Prostate gland (tissue), 2 donors: Measurements from ENCODE around the gene AOC2. TPM values are rescaled to one million over a fixed set of nuclear protein-coding genes. Genes with fewer than 3 reads are reported as not detected.

Source experiments
- DNase-seq: peaks from one replicate; pipeline ENCODE4 v3.0.0-alpha.2; 2019; ENCODE audit warnings: low spot score
- H3K27ac ChIP-seq, 2 donors: fragments of 200-600 bp; sonication (generic); 2 replicates each; pipeline ENCODE4 v1.5.1; 2017 to 2019
- H3K27me3 ChIP-seq: fragments of 200-600 bp; sonication (generic); replicated peaks from 2 replicates; pipeline ENCODE4 v1.5.1; 2019; ENCODE audit not compliant: insufficient read depth
- H3K36me3 ChIP-seq, 2 donors: fragments of 200-600 bp; sonication (generic); 1 replicate in 1 of 2; 2 replicates in 1 of 2; pipeline versions ENCODE4 v1.5.1 to v1.8.1; 2017 to 2019
- H3K4me1 ChIP-seq: fragments of 200-600 bp; sonication (generic); replicated peaks from 2 replicates; pipeline ENCODE4 v1.5.1; 2019
- H3K4me3 ChIP-seq, 2 donors: fragments of 200-600 bp; sonication (generic); 2 replicates each; pipeline ENCODE4 v1.5.1; 2017 to 2019
- H3K9me3 ChIP-seq: fragments of 200-600 bp; sonication (generic); 2 replicates; pipeline ENCODE4 v1.5.1; 2017
- CTCF ChIP-seq, 4 experiments: fragments of 200-600 bp in 2 of 4; fragments of 450-650 bp in 2 of 4; sonication (generic) in 2 of 4; IDR thresholded peaks; 1 replicate in 3 of 4; 2 replicates in 1 of 4; pipeline ENCODE4 v1.5.1; 2016 to 2019; ENCODE audit warnings: antibody characterized with exemption in 4 of 4, mild to moderate bottlenecking in 2 of 4, moderate library complexity in 2 of 4
- POLR2A ChIP-seq: fragments of 450-650 bp; IDR thresholded peaks from one replicate; pipeline ENCODE4 v1.6.1; 2016; ENCODE audit warnings: antibody characterized with exemption, mild to moderate bottlenecking
- POLR2AphosphoS5 ChIP-seq: sonication (generic); formaldehyde crosslinking; IDR thresholded peaks from one replicate; pipeline ENCODE4 v1.6.1; 2017; ENCODE audit warnings: antibody characterized with exemption
- WGBS: methylation state at CpG from one replicate; pipeline ENCODE4 v1.1.5; 2018; 5-methylcytosine and 5-hydroxymethylcytosine counted together
- intact Hi-C: fragments of 100-400 bp; cut with DNase I; formaldehyde crosslinking; loops from one replicate; pipeline ENCODE4 v1.14.2; 2022
- total RNA-seq, 2 donors: library from RNA; depleted of rRNA; stranded (reverse); fragments of >200 nt; gene quantifications; one replicate each; pipeline ENCODE4 v1.1.0, GENCODE V29; 2016

AOC2 gene
- total RNA-seq, 2 donors from 2014 or later: 0.27 to 4.9 TPM

DNA sequence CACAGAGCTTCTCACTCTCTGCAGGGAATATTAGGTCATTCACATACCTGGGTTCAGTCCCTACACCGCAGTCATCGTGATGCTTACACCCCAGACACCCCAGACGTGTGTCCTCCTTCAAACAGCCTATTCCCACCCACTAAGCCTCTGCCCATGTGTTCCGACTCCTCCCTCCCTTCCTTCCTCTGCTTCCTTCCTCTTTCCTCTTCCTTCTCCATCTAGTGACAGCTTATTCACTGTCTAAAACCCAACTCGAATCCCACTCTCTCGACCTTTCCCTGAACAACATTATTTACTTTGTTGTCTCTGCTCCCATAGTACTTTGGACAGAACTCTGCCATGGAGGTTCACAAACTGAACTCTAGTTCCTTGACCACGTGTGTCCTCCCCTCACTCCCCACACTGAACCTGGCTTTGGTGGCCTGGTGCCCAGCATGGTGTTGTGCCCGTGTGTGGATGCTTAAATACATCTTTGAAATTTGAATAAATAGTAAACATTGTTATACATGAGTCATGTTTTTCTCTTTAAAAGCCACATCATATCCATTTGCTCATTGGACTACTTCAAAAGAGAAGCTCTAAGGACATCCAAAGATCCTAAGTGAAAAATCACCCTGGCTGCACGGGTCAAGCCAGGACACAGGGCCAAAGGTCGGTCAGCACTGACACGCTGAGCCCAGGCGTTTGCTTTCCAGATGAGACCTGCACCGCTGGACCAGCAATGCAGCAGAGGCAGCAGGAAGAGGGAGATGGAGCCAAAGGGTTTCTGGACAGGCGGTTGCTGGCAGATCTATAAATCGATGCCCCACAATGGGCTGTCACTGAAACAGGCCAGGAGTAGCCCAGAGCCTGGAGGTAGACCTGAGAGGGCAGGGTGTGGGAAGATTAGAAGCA lies 42.1 kb downstream of the AOC2 start:
- 57% methylated on average over 15 of the region's 15 CpGs for WGBS
- TF ChIP-seq CTCF (IDR thresholded peaks at IDR 0.05): no peak
- no peak for TF ChIP-seq POLR2A
- no peak for TF ChIP-seq POLR2AphosphoS5
- Histone ChIP-seq H3K27ac (no peak overlapping the region), H3K4me3 (no peak overlapping the region), H3K9me3 (no peaks in the 10 kb centered on the region), H3K27me3 (no peaks in the 10 kb centered on the region), H3K4me1 (no peaks in the 10 kb centered on the region), H3K36me3 (no peaks in the 10 kb centered on the region)
- intact Hi-C loops: no loop called here
- DNase-seq: no peak

- DNase-seq: no peak
- 87% methylated on average over 7 of the region's 7 CpGs for WGBS
- H3K27me3 ChIP-seq: no peaks in the 10 kb centered on the region
- H3K4me1 ChIP-seq: no peaks in the 10 kb centered on the region
- no peaks in the 10 kb centered on the region for H3K36me3 ChIP-seq
- TF ChIP-seq POLR2AphosphoS5: no peak
- TF ChIP-seq CTCF (IDR thresholded peaks at IDR 0.05): no peak
- TF ChIP-seq POLR2A: no peak
- H3K4me3 ChIP-seq: no peak overlapping the region
- intact Hi-C loops: no loop called here
- no peak overlapping the region for H3K27ac ChIP-seq
- no peaks in the 10 kb centered on the region for H3K9me3 ChIP-seq
Observed at GRCh38 chr17:42889809-42890208, 45.4 kb downstream of the AOC2 start.

DNA sequence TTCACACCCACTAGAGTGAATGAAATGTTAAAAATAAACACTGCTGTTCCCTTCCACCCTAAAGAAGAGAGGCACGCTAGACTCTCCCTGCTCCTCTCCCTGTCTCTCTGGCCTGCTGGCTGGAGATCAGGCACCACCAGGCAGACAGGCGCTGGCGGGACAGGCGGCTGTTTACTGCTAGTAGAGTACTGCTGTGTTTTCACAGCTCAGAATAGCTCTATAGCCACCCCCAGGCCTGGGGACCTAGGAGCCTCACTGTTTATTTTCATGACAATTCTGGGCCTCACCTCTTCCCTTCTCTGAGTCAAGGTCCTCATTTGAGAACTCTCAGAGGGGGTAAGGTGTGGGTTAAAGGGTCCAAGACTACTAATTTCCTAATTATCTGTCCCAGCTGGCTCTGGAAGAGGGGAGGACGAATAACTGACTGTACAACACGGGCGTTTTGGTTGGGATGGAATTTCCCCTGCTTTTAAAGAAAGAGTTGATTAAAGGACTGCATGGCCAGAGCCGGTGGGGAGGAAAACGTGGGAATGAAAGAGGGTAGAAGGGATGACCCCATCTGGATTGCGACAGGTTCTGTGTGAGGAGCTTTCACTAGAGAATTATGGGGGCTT lies 47.3 kb downstream of the AOC2 start:
- Histone ChIP-seq H3K36me3 (no peaks in the 10 kb centered on the region), H3K27me3 (no peaks in the 10 kb centered on the region), H3K27ac (peak overlapping the region; percentile 40 to 52), H3K4me1 (no peaks in the 10 kb centered on the region), H3K9me3 (no peaks in the 10 kb centered on the region), H3K4me3 (no peak overlapping the region)
- no peak for DNase-seq
- TF ChIP-seq CTCF (IDR thresholded peaks at IDR 0.05) (no peak), POLR2AphosphoS5 (peak; percentile 31), POLR2A (no peak)
- WGBS: 41% methylated on average over 10 of the region's 10 CpGs
- intact Hi-C loops: no loop called here

GRCh38 chr17:42893359-42893758 lies 49.0 kb downstream of the AOC2 start:
- TF ChIP-seq CTCF (IDR thresholded peaks at IDR 0.05): no peak
- TF ChIP-seq POLR2AphosphoS5: no peak
- no peak for TF ChIP-seq POLR2A
- no peaks in the 10 kb centered on the region for H3K27me3 ChIP-seq
- no peak overlapping the region for H3K27ac ChIP-seq
- no peak for DNase-seq
- intact Hi-C loops: no loop called here
- no peaks in the 10 kb centered on the region for H3K9me3 ChIP-seq
- 34% methylated on average over 4 of the region's 4 CpGs for WGBS
- no peaks in the 10 kb centered on the region for H3K36me3 ChIP-seq
- H3K4me1 ChIP-seq: no peaks in the 10 kb centered on the region
- no peak overlapping the region for H3K4me3 ChIP-seq
